Chondrocyte (in vitro differentiated cells): ENCODE results near the gene CAMKV. TPM values are rescaled to one million over a fixed set of nuclear protein-coding genes. Genes with fewer than 3 reads are reported as not detected.
"Not testable (repeated sequence)": the region's sequence is repeated elsewhere in the genome, so short reads cannot be mapped to it uniquely, and the experiment has no call there.

Experiments
- DNase-seq: peaks from one replicate; pipeline ENCODE4 v3.0.0; 2021; ENCODE audit warnings: mixed read lengths, low spot score
- H3K27ac Mint-ChIP-seq: one replicate; pipeline ENCODE4 v1.8.0; 2021; ENCODE audit warnings: mild to moderate bottlenecking, moderate library complexity, mixed read lengths; ENCODE audit not compliant: unreplicated experiment
- H3K27me3 Mint-ChIP-seq: 2 replicates; pipeline ENCODE4 v1.8.0; 2021; ENCODE audit warnings: low read depth, mixed read lengths
- H3K36me3 Mint-ChIP-seq: 2 replicates; pipeline ENCODE4 v1.8.0; 2021; ENCODE audit warnings: low read depth, mixed read lengths
- H3K4me1 Mint-ChIP-seq: 2 replicates; pipeline ENCODE4 v1.8.0; 2021; ENCODE audit warnings: low read depth, mild to moderate bottlenecking, mixed read lengths
- H3K4me3 Mint-ChIP-seq: one replicate; pipeline ENCODE4 v1.8.0; 2021; ENCODE audit warnings: mild to moderate bottlenecking, moderate library complexity, mixed read lengths; ENCODE audit not compliant: unreplicated experiment
- H3K9me3 Mint-ChIP-seq: 2 replicates; pipeline ENCODE4 v1.8.0; 2021; ENCODE audit warnings: low read depth, mixed read lengths
- total RNA-seq: library from RNA; stranded (reverse); gene quantifications from 3 replicates; pipeline ENCODE4 v1.2.1, GENCODE V29; 2021
- TF ChIP-seq, protein P1 (sequence below): fragments of 200-600 bp; sonication (generic); IDR thresholded peaks from 2 replicates; pipeline ENCODE4 v1.5.0; 2021; ENCODE audit warnings: antibody characterized with exemption, mild to moderate bottlenecking, moderate library complexity

CAMKV gene
- total RNA-seq, 1 donor from 2014 or later, result not detected

DNA sequence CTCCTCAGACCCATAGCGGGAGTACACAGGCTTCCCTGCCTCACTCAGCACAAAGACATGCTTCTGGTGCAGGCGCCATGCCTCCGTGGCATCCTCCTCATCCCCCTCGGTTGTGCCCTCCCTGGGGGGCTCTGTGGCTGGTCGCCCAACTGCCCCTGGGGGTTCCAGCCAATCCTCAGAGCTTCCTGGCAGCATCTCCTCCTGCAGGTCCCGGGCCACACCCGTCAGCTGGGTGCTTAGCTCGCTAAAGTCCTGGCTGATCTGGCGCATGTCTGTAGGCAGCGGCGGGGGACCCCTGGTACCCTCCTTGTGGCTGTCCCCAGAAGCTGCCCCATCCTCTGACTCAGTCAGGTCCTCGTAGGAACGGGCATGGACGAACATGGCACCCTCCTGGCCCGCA lies 41.9 kb upstream of the CAMKV start:
- TF ChIP-seq, protein P1, sequence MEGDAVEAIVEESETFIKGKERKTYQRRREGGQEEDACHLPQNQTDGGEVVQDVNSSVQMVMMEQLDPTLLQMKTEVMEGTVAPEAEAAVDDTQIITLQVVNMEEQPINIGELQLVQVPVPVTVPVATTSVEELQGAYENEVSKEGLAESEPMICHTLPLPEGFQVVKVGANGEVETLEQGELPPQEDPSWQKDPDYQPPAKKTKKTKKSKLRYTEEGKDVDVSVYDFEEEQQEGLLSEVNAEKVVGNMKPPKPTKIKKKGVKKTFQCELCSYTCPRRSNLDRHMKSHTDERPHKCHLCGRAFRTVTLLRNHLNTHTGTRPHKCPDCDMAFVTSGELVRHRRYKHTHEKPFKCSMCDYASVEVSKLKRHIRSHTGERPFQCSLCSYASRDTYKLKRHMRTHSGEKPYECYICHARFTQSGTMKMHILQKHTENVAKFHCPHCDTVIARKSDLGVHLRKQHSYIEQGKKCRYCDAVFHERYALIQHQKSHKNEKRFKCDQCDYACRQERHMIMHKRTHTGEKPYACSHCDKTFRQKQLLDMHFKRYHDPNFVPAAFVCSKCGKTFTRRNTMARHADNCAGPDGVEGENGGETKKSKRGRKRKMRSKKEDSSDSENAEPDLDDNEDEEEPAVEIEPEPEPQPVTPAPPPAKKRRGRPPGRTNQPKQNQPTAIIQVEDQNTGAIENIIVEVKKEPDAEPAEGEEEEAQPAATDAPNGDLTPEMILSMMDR, result no peak
- peaks cover 14% of the 10 kb centered on the region for H3K36me3 Mint-ChIP-seq
- H3K4me3 Mint-ChIP-seq, result no peak overlapping the region
- no peak overlapping the region for H3K27ac Mint-ChIP-seq
- no peaks in the 10 kb centered on the region for H3K9me3 Mint-ChIP-seq
- no peak for DNase-seq
- no peaks in the 10 kb centered on the region for H3K4me1 Mint-ChIP-seq
- no peaks in the 10 kb centered on the region for H3K27me3 Mint-ChIP-seq

DNA sequence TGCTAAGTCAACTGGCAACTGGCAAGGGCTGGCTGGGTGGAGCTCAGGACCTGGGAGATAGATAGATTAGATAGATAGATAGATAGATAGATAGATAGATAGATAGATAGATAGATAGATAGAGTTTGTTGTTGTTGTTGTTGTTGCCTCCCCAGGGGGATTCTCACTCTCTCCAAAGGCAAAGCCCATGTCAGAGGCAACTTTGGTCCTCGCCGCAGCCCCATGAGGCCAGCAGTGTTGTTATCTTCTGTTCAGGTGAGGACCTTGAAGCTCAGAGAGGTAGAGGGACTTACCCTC lies 41.4 kb upstream of the CAMKV start:
- Mint-ChIP-seq H3K27ac (no peak overlapping the region), H3K4me1 (peaks cover 4% of the 10 kb centered on the region), H3K36me3 (peaks cover 14% of the 10 kb centered on the region), H3K9me3 (no peaks in the 10 kb centered on the region), H3K4me3 (no peak overlapping the region), H3K27me3 (no peaks in the 10 kb centered on the region)
- DNase-seq, result no peak
- TF ChIP-seq, protein P1, result no peak

DNA sequence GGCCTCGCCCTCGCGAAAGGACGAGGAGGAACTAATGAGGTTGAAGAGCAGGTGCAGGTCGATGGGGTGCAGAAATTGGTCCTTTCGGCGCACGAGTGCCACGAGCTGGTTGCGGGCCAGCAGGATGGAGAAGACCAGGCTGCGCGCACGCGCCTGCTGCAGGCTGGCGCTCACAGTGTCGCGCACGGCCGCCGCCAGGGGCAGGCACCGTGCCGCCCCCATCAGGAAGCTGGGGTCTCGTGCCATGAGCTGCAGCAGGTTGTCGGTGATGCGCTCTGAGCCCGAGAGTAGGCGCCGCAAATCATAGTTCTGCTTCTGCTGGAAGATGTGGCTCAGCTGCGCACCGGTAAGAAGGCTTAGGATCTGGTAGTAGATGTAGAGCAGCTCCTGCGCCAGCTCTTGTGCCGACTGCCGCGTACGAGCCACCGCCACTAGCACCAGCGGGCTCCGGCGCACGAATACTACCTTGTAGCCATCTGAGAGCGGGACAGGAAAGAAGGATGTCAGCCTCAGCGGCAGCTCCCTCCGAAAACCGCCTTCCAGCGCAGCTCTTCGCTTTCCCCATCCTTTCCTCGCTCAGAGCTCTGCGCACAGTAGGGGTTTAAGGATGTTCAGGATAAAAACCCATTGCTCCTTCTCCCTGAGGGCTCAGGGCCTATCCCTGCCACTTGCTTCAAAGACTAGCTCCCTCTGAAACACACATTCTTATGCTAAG lies 40.9 kb upstream of the CAMKV start:
- H3K9me3 Mint-ChIP-seq, result no peaks in the 10 kb centered on the region
- H3K27me3 Mint-ChIP-seq, result no peaks in the 10 kb centered on the region
- H3K36me3 Mint-ChIP-seq, result peaks cover 14% of the 10 kb centered on the region
- DNase-seq, result no peak
- peaks cover 8% of the 10 kb centered on the region for H3K4me1 Mint-ChIP-seq
- no peak overlapping the region for H3K27ac Mint-ChIP-seq
- TF ChIP-seq, protein P1, result no peak
- H3K4me3 Mint-ChIP-seq, result no peak overlapping the region

DNA sequence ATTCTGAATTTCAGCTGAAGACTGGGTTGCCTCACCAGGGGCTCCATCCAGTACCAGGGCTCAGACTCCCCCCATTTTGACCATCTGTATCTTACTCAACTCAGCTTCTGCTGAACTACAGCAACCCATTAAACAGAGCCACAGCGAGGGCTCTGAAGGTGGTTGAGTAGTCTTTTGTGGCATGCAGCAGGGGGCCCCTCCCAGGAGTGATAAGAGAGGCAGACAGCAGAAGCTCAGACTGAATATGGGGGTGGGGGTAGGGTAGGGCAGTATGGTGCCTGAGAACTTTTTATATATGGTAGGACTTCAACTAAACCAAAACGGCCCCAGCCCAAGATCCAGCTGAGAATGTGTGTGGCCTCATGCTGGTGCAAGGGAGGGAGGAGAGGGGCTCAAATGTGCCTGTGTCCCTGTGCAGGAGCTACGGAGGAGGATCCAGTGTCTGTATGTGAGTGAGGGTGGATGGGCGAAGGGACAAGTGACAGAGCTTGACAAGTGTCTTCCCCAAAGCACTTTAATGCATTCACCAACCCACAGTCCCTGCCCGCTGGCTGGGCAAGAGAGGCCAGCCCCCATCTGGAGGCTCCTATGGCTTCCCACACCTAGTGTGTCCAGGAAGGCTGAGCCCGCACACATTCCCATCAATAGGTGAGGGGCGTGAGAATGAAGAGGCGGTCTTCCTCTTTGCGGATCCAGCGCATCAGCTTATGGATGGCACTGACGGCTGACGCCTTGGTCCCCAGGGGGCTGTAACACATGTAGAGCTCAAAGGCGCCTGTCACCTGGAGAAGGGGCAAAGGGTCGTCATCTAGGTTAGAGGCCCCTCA lies 38.9 kb upstream of the CAMKV start:
- no peak for DNase-seq
- peaks cover 8% of the 10 kb centered on the region for H3K4me1 Mint-ChIP-seq
- no peaks in the 10 kb centered on the region for H3K27me3 Mint-ChIP-seq
- peaks cover 14% of the 10 kb centered on the region for H3K36me3 Mint-ChIP-seq
- TF ChIP-seq, protein P1, result no peak
- H3K4me3 Mint-ChIP-seq, result no peak overlapping the region
- H3K27ac Mint-ChIP-seq, result no peak overlapping the region
- no peaks in the 10 kb centered on the region for H3K9me3 Mint-ChIP-seq

DNA sequence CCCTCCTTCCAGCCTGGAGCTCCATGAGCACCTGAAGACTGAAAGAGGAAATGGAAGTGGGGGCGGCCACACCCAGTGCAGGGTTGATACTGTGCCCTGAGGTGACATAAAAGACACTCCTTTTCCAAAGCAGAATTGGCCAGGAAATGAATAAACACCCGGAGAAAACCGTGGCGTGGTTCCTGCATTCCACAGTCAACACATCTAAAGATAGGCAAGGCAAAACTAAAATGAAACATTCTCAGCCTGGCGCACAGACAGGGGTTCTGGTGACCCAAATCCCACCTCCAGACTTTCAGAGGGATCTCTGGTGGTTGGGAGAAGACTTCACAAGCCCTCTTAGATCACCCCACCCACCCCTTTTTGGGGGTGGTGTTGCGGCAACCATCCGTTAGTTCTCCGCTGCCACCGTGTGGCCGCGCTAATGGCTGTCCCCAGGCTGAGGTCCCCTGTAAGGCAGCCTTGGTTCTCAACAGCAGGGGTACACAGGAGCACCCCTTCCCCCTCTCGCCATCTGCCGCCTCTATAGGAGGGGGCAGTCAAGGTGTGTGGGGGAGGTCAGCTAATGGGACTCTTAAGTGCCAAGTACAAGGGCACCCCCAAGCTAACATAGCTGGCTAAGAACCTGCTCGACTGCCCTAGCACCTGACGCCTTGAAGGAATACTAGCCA lies 36.5 kb upstream of the CAMKV start:
- no peak for DNase-seq
- H3K27me3 Mint-ChIP-seq, result no peaks in the 10 kb centered on the region
- peak overlapping the region; percentile 65 for H3K4me3 Mint-ChIP-seq
- H3K4me1 Mint-ChIP-seq, result peaks cover 8% of the 10 kb centered on the region
- H3K27ac Mint-ChIP-seq, result no peak overlapping the region
- TF ChIP-seq, protein P1, result peak; percentile 88
- H3K9me3 Mint-ChIP-seq, result no peaks in the 10 kb centered on the region
- peaks cover 6% of the 10 kb centered on the region for H3K36me3 Mint-ChIP-seq

DNA sequence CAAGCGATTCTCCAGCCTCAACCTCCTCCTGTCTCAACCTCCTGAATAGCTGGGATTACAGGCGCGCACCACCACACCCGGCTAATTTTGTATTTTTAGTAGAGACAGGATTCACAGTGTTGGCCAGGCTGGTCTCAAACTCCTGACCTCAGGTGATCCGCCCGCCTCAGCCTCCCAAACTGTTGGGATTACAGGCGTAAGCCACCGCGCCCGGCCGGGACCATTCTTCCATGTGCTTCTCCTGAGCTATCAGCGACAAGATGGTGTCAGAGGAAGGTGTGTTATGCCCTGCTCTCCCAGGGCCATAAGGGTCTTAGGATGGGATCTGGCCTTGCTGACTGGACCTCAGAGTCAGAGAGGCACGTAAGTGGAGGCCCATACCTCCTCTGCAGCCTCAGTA lies 34.7 kb upstream of the CAMKV start:
- not testable (repeated sequence) for DNase-seq, H3K4me3 Mint-ChIP-seq, H3K27ac Mint-ChIP-seq, H3K27me3 Mint-ChIP-seq, H3K36me3 Mint-ChIP-seq, H3K9me3 Mint-ChIP-seq
- peaks cover 14% of the 10 kb centered on the region for H3K4me1 Mint-ChIP-seq
